ENCODE results near the gene NDUFA13.

NDUFA13 gene

DNA sequence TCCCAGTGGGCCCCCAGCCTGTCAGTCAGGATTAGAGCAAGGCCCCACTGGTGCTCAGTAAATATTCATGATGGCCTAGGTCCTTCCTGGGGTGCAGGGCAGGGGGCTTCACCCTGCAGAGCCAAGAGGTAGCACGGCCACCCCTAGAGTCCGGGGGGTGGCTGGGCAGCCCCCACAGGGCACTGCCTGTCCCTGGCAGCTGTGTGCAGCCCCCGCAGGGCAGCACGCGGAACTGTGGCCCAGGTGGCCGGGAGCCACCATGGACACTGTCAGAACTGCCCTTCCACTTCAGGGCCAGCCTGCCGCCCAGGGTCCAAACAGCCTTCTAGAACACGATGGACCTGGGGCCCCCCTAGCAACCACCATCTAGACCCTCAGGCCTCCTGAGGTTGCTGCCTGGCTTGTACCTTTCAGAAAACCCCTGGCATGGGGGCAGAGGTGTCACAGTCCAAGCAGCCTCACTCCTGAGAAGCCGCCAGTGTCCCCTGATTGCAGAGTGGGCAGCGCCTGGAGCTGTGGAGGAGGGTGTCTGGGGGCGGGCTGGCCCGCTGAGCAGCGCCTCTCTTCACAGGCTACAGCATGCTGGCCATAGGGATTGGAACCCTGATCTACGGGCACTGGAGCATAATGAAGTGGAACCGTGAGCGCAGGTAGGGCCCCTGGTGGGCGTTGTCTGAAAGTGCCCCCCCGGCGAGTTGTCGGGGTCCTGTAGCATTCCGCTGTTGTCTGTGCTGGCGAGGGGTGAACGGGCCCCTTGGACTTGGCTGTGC, 9.8 kb downstream of the NDUFA13 start:
- no peak overlapping the region for H3K4me3 ChIP-seq (ENCODE audit: low read depth, low read length)
- no peak for DNase-seq (ENCODE audit: low read depth)
- no peak for TF ChIP-seq CTCF (IDR thresholded peaks at IDR 0.05; ENCODE audit: low read depth, low read length, missing control alignments)

- TF ChIP-seq CTCF (IDR thresholded peaks at IDR 0.05; ENCODE audit: low read depth, low read length, missing control alignments), result no peak
- no peak overlapping the region for H3K4me3 ChIP-seq (ENCODE audit: low read depth, low read length)
- DNase-seq (ENCODE audit: low read depth), result no peak
Observed at GRCh38 chr19:19526581-19527370, 10.8 kb downstream of the NDUFA13 start.

- DNase-seq (ENCODE audit: low read depth), result no peak
- no peak overlapping the region for H3K4me3 ChIP-seq (ENCODE audit: low read depth, low read length)
- TF ChIP-seq CTCF (IDR thresholded peaks at IDR 0.05; ENCODE audit: low read depth, low read length, missing control alignments), result no peak
Observed at GRCh38 chr19:19527371-19527656, 11.3 kb downstream of the NDUFA13 start.

- no peak for TF ChIP-seq CTCF (IDR thresholded peaks at IDR 0.05; ENCODE audit: low read depth, low read length, missing control alignments)
- DNase-seq (ENCODE audit: low read depth), result no peak
Observed at GRCh38 chr19:19527674-19528625, 11.9 kb downstream of the NDUFA13 start.

DNA sequence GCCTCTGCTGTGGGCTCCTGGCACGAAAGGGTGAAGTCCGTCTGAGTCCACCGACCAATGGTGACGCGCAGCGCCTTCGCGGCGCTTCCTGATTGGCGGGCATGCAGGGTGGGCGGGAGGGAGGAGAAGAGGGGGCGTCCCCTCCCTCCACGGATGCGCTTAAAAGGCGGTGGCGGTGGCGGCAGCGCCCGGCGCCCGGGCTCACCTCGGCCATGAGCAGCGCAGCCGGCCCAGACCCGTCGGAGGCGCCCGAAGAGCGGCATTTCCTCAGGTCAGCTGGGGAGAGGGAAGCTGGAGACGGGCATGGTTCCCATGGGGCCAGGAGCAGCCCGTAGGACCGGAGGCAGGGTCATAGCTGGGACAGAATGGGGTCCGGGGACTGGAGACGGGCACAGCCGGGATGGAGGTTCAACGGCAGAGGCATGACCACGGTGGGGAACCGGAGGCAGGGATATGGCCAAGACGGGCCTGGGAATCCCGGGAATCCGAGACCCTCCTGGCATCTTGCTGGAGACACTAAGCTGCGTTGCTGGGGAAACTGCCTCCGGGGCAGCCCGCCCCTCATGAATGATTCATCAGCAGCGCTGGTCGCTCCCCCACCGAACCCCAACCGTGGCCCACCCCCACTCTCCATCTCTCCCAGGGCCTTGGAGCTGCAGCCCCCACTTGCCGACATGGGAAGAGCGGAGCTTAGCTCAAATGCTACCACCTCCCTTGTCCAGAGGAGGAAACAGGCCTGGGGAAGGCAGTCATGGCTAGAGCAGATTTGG, 12.9 kb downstream of the NDUFA13 start, which contains the start of gene YJEFN3:
YJEFN3 (plus strand) TSS at position 191 of the 770 bp plus-strand sequence; CDS start at position 213, 22 bp downstream.
- DNase-seq (ENCODE audit: low read depth), result no peak
- no peak for TF ChIP-seq CTCF (IDR thresholded peaks at IDR 0.05; ENCODE audit: low read depth, low read length, missing control alignments)
- no peak within 1 kb of the TSS for H3K4me3 ChIP-seq (ENCODE audit: low read depth, low read length)

More at GRCh38 chr19:19527674-19528625, 11.9 kb downstream of the NDUFA13 start:
- H3K4me3 ChIP-seq (ENCODE audit: low read depth, low read length), result no peak overlapping the region
